Measurements from ENCODE around the gene GLT6D1. TPM values are rescaled to one million over a fixed set of nuclear protein-coding genes. Genes with fewer than 3 reads are reported as not detected.

Gene GLT6D1
- total and polyA plus RNA-seq, 2 of the 13 experiments (the other 11 are each of a cell fraction or from before 2014, with no cell fraction given), result not detected

DNA sequence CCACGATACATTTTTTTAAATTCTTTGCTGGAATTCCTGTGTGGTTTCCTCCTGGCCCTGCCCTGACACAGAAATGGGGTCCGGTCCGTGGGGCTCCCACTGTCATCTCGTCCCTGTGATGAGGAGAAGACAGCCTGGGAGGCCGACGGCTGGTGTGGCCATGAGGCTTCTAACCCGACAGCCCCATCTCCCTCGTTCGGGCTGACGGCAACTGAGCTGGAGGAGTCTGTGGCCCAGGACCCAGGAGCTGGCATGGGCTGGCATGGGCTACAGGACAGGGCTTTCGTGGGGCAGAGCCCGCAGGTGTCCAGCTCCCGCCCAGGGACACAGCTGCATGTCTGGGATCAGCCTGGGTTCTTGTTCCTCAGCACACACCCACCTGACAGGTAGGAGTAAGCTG, 37.6 kb upstream of the GLT6D1 start (continued):
- TF ChIP-seq, protein P1, sequence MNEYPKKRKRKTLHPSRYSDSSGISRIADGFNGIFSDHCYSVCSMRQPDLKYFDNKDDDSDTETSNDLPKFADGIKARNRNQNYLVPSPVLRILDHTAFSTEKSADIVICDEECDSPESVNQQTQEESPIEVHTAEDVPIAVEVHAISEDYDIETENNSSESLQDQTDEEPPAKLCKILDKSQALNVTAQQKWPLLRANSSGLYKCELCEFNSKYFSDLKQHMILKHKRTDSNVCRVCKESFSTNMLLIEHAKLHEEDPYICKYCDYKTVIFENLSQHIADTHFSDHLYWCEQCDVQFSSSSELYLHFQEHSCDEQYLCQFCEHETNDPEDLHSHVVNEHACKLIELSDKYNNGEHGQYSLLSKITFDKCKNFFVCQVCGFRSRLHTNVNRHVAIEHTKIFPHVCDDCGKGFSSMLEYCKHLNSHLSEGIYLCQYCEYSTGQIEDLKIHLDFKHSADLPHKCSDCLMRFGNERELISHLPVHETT (CRISPR knock-in tag; conservative IDR thresholded peaks at IDR 0.05), result no peak
- TF ChIP-seq MYNN (CRISPR knock-in tag; IDR thresholded peaks at IDR 0.05; ENCODE audit: low read depth), result no peak

DNA sequence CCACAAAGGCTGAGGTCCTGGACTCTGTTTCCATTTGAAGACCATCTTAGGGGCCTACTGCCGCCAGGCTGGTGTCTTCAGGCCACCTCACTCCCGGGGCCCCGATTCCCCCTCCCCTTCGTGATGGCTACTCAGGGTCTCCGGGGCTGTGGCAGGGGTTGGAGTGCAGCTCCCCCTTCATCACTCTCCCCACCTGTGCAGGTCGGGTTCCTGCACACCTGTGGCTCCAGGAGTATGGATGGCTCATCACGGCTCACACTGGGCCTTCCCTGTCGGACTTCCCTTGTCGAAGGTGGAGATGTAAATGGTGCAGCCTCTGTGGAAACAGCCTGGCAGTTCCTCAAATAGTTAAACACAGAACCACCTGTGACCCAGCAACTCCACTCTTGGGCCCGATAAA, 35.6 kb upstream of the GLT6D1 start:
- no peaks in the 10 kb centered on the region for H3K4me1 ChIP-seq (ENCODE audit: insufficient read depth, low read length)
- no peak for FAIRE-seq
- H3K27me3 ChIP-seq (ENCODE audit: control insufficient read depth in 1 of 2, insufficient read depth in 2 of 2, low read length in 2 of 2), result peaks cover 3 to 41% of the 10 kb centered on the region in 2 experiments; a peak in 4 of 5 replicates
- DNase-seq (ENCODE audit: low spot score), result no peak
- H3K4me2 ChIP-seq (ENCODE audit: low read depth, low read length), result no peak overlapping the region
- no peak overlapping the region for H2AFZ ChIP-seq (ENCODE audit: low read length)
- in situ Hi-C loops (cut with HindIII; ENCODE audit: extremely low pct_ligation_motif_present, low pct_unique_long_range_greater_than_20kb) (no loop called here), intact Hi-C loops (cut with micrococcal nuclease; ENCODE audit: unreplicated experiment) (no loop called here)
- ChIA-PET CTCF (ENCODE audit: low intra/inter-chr PET ratio, low total read pairs) (no interaction called here), POLR2A (no interaction called here)
- no peak overlapping the region for H3K9ac ChIP-seq (ENCODE audit: insufficient read depth, low read depth, low read length)
- no peak overlapping the region for H3K27ac ChIP-seq (ENCODE audit: extremely low read length, insufficient read depth, low read length)
- no TSS peak for BruUV-seq (replicated peaks)
- 2% methylated on average over 6 of the region's 10 CpGs for WGBS (ENCODE audit: low lambda C conversion rate)
- TF ChIP-seq ZSCAN31 (CRISPR knock-in tag; IDR thresholded peaks at IDR 0.05; ENCODE audit: low read depth), result no peak
- TF ChIP-seq JUN (CRISPR knock-in tag; IDR thresholded peaks at IDR 0.05), result no peak
- no peak for TF ChIP-seq SUZ12 (IDR thresholded peaks at IDR 0.05; ENCODE audit: low read depth, low read length)
- TF ChIP-seq, protein P2, sequence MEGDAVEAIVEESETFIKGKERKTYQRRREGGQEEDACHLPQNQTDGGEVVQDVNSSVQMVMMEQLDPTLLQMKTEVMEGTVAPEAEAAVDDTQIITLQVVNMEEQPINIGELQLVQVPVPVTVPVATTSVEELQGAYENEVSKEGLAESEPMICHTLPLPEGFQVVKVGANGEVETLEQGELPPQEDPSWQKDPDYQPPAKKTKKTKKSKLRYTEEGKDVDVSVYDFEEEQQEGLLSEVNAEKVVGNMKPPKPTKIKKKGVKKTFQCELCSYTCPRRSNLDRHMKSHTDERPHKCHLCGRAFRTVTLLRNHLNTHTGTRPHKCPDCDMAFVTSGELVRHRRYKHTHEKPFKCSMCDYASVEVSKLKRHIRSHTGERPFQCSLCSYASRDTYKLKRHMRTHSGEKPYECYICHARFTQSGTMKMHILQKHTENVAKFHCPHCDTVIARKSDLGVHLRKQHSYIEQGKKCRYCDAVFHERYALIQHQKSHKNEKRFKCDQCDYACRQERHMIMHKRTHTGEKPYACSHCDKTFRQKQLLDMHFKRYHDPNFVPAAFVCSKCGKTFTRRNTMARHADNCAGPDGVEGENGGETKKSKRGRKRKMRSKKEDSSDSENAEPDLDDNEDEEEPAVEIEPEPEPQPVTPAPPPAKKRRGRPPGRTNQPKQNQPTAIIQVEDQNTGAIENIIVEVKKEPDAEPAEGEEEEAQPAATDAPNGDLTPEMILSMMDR (CRISPR knock-in tag; IDR thresholded peaks at IDR 0.05), result no peak
- TF ChIP-seq ZFX (CRISPR knock-in tag; IDR thresholded peaks at IDR 0.05; ENCODE audit: low read depth), result no peak
- TF ChIP-seq ZIK1 (CRISPR knock-in tag; IDR thresholded peaks at IDR 0.05; ENCODE audit: borderline replicate concordance, low read depth), result no peak
- no peak overlapping the region for H3K4me3 ChIP-seq (replicated peaks in 1 of 3; ENCODE audit: insufficient read depth in 1 of 3, low read depth in 2 of 3, low read length in 3 of 3)
- H3K9me3 ChIP-seq (ENCODE audit: low read length), result no peaks in the 10 kb centered on the region
- 0 out of 2 replicates have a peak, but pooled peaks cover 2% of the 10 kb centered on the region for H4K20me1 ChIP-seq (ENCODE audit: insufficient read depth, low read length)
- no peaks in the 10 kb centered on the region for H3K79me2 ChIP-seq (ENCODE audit: insufficient read depth, low read length)
- no peak for ATAC-seq
- no peaks in the 10 kb centered on the region for H3K36me3 ChIP-seq (replicated peaks in 1 of 2; ENCODE audit: control insufficient read depth in 1 of 2, insufficient read depth in 2 of 2, low read length in 2 of 2)
